Daoy (cell line): ENCODE measurements around the gene ZNF584. TPM values are rescaled to one million over a fixed set of nuclear protein-coding genes. Genes with fewer than 3 reads are reported as not detected.
"Not testable (repeated sequence)": the region's sequence is repeated elsewhere in the genome, so short reads cannot be mapped to it uniquely, and the experiment has no call there.

ENCODE experiments used
- DNase-seq: peaks from one replicate; pipeline ENCODE4 v3.0.0-alpha.2; 2015; ENCODE audit warnings: low read depth
- total RNA-seq: library from RNA; depleted of rRNA; stranded (reverse); fragments of >200 nt; shearing (Covaris generic); gene quantifications from 2 replicates; pipeline ENCODE4 v1.2.3, GENCODE V29; 2014; rRNA removed

ZNF584 gene
- 12.1 and 20.5 TPM in 2 replicates for total RNA-seq

DNA sequence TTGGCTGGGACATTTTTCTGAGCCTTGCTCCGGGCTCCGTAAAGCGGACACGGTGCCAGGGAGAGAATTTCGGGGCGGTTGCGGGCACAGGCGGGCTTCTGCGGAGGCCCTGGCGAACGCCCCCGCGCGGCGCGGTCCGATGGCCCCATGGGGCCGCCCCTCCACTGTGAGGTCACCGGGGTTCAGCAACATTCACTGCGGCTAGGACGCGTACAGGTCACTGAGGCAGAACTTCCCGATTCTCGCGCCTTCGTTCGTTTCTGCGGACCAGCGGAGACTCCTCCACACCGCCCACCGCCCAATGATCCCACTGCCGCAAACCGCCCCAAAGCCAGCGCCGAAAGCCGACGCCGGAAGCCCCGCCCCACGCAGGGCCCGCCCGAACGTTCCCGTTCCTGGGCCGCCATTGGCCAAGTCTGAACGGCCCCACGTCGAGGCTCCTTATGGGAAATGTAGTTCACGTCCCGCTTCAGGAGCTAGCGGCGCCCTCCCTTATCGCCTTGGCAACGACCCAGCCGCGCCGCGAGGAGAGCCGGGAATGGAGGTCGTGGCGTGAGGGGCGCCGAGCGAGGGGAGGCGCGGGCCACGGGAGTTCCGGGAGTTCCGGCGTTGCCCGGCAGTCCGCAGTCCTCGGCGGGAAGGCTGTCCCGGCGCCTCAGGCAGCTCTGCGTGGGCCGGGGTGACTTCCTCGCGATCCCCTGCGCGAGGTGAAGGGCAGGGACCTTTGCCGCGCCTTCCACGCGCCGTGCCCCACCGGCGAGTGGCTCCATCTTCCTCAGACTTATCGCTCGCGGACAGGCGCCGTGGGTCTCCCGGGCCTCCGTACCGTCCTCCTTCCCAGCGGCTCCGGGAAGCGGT, at the start of gene ZNF584:
ZNF584 (plus strand) TSS at position 498 of the 858 bp plus-strand sequence. CDS start 499 bp downstream, outside the sequence.
- DNase-seq = peak; percentile 97

GRCh38 chr19:58361900-58362271, 46.6 kb upstream of the ZNF584 start:
- peak; percentile 67 for DNase-seq

DNA sequence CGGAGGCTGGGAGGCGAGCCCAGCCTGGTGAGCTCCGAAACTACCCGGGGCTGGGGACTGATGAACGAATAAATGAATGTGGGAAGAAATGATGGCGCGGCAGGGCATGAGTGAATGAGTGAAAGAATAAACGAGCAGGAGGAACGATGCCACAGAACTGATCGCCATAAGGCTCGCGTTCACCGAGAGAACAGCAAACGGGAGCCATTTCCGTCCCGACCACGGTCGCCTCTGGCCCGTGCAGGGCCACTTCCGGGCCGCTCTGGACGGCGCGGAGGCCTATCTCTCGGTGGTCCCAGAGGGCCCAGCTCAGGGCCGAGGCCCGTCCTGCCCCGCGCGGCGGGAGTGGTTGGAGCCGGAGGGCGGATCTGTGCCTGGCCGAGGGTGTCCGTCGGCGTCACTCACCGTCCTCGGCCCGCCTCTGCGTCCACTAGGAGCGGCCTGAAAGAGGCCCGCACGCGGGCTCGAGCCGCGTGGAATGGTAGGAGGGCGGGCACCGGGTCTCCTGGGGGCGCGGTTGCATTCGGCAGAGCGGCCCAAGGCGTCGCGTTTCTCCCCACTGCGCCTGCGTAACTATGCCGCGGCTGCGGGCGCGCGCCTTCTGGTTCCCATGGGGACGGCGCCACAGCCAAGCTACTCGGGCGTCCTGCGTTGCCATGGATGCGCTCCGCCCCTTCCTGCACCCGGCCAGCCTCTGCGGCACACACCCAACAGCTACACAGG, 46.0 kb upstream of the ZNF584 start, which contains the start of gene ZNF497:
ZNF497 (minus strand) TSS at position 480 of the 723 bp plus-strand sequence. CDS start 5,116 bp downstream, outside the sequence.
- peak; percentile 99 for DNase-seq

DNA sequence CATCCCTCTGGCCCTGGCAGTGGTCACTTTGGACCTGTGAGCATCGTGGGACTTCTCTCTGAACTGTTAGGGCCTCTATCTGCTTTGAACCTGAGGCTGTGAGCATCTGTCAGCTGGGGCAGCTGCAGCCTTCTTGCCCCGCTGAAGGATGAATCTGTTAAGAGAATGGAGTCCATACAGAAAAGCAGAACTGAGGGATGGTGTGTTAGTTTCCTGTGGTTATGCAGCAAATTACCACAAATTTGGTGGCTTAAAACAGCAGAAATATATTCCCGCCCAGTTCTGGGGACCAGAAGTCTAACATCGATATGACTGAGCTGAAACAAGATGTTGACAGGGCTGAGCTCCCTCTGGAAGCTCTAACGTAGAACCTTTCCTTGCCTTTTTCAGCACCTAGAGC, 44.3 kb upstream of the ZNF584 start:
- DNase-seq = no peak

DNA sequence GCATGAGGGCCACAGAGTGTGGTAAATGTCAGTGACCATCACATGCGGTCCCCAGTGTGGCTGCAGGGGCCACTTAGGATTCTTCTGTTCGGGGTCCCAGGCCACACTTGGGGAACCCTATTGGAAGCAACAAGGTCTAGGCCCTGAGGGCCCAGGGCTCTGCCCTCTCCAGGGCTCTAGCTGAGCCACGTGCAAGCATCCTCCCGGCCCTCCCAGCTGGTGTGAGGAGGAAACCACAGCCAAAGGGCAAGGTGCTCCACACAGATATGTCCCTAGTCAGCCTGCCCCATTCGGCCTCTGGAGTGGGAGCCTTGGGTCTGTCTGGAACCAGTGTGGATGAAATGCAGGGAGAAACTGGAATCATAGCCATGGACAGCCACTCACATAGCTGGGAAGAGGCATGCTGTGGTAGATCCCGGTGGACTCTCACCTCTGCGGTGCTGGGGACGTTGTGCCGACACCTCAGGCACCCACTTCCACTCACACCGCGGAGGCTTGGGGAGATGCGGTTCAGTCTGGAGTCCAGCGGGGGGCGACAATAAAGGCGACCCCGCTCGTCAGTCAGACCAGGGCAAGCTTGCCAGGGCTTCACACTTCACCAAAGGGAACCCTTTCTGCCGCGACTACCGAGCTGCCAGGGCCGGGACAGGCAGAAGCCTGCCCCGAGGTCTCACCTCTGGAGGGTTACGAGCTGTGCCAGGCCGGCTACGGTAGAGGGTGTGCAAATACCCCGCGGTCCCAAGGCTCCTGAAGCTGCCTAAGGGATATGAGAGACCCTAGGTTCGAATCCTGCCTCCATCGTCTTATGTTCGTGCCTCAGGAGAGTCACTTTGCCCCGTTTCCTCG, 41.6 kb upstream of the ZNF584 start:
- no peak for DNase-seq

DNA sequence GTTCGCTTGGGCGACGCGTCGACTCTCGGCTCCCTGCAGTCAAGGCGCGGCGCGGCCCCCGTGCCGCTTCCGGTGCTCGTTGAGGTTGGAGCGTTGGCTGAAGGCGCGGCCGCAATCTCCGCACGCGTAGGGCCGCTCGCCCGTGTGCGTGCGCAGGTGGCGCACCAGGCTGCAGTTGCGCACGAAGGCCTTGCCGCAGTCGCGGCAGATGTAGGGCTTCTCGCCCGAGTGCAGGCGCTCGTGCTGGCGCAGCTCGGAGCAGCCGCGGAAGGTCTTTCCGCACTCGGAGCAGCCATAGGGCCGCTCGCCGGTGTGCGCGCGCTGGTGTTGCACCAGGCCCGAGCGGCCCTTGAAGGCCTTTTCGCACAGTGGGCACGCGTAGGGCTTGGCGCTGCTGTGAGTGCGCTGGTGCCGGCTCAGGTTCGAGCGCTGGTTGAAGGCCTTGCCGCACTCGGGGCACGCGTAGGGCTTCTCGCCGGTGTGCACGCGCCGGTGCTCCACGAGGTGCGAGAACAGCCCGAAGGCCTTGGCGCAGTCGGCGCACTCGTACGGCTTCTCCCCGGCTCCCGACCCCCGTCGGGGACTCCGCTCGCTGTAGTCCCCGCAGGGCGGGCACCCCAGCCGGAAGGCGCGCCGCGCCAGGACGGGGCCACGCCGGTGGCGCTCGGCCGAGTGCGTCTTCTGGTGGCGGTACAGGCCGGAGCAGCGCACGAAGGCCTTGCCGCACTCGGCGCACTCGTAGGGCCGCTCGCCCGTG, 40.6 kb upstream of the ZNF584 start:
- DNase-seq = no peak

DNA sequence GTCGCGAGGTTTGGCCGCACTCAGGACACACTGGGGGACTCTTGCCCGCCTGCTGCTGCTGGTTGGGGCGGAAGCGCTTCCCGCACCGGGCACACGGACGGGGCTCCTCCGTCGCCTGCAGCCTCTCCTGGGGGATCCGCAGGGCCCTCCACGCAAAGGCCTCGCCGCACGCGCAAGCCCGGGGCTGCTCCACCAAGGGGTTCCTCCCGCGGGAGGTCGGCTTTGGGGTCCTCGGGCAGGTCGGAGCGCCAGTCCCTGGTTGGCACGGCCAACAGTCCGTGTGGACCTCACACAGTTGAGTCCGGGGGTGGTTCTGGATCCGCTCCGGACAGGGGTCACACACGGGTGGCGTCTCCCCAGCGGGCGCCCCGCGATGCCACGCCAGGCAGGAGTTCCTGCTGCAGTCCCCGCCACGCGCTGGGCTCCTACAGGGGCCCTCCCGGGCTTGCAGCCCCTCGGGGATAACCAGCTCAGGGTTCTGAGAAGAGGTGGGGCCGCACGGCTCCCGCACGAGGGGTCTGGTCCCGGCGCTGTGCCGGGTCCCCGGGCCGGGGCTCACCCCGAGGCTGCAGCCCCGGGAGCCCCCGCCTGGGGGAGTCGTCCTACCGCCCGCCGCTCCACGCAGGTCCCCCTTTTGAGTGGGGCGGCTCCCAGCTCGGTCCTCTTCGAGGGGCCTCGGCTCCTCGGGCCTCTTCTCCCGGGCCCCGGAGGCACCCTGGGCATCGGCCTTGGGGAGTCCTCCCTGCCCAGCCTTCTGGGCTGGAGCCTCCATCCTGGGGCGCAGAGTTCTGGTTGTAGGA, 39.7 kb upstream of the ZNF584 start:
- no peak for DNase-seq

- DNase-seq = no peak
Measured at GRCh38 chr19:58372311-58373133, 35.9 kb upstream of the ZNF584 start.

GRCh38 chr19:58374200-58374599, 34.2 kb upstream of the ZNF584 start:
- DNase-seq = no peak

GRCh38 chr19:58376724-58377123, 31.7 kb upstream of the ZNF584 start:
- DNase-seq = not testable (repeated sequence)

DNA sequence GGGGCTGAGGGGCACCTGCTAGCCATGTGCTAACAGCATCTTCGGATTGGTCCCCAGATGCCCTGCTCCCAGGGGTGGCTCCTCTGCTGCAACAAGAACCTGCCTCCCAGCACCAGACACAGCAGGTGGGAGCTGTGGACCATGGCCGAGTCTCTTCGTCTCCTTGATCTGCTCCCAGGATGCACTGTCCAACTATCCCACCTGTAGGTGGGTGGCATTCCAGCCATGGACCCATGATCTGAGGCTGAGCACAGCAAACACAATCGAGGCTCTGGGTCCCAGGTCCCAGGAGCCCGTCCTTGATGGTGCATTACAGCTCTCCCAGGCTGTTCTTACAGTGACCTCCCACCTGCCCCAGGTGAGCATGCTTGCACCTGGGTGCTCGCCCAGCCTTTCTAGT, 29.2 kb upstream of the ZNF584 start:
- DNase-seq = no peak

DNA sequence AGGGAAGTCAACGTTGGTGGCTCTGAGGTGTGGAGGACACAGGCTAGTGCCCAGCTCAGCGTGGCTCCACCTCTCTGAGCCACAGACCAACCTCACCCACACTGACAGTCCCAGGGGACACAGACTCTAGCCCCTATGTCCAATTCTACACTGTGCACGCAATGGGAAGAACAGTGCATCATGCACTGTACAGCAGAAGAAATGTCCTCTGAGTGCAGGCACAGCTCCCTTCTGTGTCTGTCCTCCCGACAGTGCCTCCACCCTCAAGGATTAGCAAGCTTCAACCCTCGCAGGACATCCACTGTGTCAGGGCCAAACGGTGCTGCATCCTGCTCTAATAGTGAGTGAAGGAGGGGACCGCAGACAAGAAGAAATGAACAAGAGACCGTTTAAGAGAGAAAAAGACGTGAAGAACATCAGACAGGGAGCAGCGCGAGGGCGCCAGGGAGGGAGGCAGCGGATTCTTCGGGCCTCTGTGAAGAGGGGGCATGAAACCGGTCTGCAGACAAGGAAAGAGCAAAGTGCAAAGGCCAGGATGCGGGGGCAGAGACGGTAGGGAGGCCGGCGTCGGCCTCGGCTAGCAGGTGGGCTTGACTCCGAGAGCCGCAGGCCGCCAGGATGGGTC, 28.3 kb upstream of the ZNF584 start:
- DNase-seq = no peak

DNA sequence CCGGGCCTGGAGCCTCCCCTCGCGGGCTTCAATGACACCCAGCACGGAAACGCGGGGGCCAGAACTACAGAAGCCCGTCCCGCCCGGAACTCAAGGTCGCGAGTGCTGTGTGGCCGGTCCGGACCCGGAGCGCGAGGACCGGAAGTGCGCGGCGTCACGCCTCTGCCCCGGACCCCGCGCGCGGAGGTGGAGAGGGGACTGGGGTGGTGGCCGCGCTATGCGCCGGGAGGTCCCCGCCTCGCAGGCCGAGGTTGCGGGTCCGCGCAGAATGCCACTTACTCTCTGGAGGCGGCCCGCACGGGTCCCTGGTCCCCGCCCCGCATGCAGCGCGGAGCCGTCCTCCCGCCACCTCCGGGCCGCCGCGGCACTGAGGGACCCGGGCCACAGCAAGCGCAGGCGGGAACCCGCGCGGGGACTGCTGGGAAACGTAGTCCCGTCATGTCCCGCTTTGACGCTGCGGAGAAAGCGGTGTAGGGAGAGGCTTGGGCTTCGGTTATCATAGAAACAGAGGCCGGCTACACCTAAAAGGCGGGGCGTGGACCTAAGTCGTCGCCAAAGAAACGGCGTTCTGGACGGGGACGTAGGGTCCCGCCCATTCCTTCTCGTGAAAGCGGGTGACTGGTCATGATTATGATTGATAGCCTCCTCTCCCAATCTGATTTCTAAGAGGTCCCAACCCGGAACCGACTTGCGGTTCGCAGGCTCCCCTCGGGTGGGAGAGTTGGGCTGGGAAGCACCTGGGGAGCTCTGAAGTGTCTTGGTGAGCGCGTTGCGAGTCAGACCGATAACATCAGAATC, 27.6 kb upstream of the ZNF584 start, which contains the start of gene ZNF837:
ZNF837 (minus strand) TSS at position 369 of the 798 bp plus-strand sequence. CDS start 11,698 bp downstream, outside the sequence.
- peak; percentile 100 for DNase-seq

- no peak for DNase-seq
Measured at GRCh38 chr19:58381460-58382212, 26.8 kb upstream of the ZNF584 start.

- no peak for DNase-seq
Measured at GRCh38 chr19:58382997-58383603, 25.3 kb upstream of the ZNF584 start.

DNA sequence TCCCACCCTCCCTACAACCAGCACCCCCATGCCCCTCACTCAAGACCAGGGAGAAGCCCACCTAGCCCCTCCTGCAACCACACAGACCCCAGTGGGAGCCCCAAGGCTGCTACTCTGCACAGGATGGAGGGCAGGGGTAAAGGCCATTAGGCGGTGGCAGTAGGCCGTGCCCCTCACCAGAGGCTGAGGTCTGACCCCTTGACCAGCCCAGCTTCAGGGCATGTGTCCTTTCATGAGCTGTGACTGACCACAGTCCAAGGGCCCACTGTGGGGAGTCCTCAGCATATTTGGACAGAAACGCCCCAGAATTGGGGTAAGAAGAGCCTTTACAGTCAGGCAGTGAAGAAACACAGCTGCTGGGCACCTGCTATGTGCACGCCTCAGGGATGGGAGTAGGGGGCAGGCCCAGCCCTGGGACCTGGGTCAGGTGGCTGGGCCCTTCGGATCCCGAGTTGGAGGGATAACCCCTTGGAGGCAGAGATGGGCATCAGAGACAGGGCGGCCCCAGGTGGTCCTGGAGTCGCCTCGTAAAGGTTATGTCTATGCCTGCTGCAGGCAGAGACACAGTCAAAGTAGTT, 23.0 kb upstream of the ZNF584 start:
- no peak for DNase-seq
